A172 (cell line): ENCODE measurements around the gene MAGI1. TPM values are rescaled to one million over a fixed set of nuclear protein-coding genes. Genes with fewer than 3 reads are reported as not detected.
"Not testable (repeated sequence)": the region's sequence is repeated elsewhere in the genome, so short reads cannot be mapped to it uniquely, and the experiment has no call there.

Source experiments
- DNase-seq: peaks from one replicate; pipeline ENCODE4 v3.0.0-alpha.2; 2015; ENCODE audit warnings: low spot score
- total RNA-seq: library from RNA; depleted of rRNA; stranded (reverse); fragments of >200 nt; shearing (Covaris generic); gene quantifications from 2 replicates; pipeline ENCODE4 v1.2.3, GENCODE V29; 2014

The MAGI1 gene
- total RNA-seq, 1 experiment from 2014 or later = 4.7 TPM

- DNase-seq = not testable (repeated sequence)
Observed at GRCh38 chr3:65565744-65566143, 473.0 kb downstream of the MAGI1 start.

- DNase-seq = no peak
Observed at GRCh38 chr3:65564483-65564882, 474.2 kb downstream of the MAGI1 start.

DNA sequence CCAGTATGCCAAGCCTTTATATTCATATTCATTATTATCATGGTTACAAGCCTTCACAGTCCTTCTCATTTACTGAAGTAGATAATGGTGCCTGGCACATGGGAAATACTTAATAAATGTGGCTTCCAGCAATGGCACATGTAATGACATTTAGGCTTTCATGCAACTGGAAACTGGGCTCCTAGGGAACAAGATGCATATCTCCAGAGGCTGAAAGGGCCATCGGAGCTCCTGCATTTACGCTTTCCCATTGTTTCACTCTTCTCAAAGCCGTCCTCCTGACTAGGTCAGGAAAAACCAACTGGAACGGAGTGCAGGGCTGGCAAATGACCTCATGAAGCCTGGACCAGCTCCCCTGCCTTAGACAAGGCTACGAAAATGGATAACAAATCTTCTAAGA lies 474.9 kb downstream of the MAGI1 start:
- no peak for DNase-seq

GRCh38 chr3:65562447-65562846 lies 476.3 kb downstream of the MAGI1 start:
- no peak for DNase-seq

- DNase-seq = no peak
Observed at GRCh38 chr3:65561617-65562016, 477.1 kb downstream of the MAGI1 start.

DNA sequence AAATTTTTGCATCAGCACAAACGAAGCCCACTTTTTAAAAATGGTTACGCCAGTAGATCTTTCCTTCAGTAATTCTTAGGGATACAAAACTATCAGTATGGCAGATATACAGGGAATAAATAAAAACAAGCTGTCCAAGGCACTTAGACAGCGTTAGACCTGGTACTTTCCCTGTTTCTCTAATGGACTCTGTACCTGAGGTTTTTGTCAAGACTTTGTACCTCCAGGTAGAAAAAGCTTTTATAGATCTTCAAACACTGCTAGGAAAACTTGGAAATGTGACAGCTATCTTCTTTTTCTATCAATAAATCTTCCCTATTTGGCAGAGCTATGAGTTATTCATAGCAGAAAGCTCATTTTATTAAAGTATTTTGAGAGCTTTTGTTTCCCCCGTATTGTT lies 477.8 kb downstream of the MAGI1 start:
- no peak for DNase-seq

- no peak for DNase-seq
Observed at GRCh38 chr3:65560133-65560532, 478.6 kb downstream of the MAGI1 start.

DNA sequence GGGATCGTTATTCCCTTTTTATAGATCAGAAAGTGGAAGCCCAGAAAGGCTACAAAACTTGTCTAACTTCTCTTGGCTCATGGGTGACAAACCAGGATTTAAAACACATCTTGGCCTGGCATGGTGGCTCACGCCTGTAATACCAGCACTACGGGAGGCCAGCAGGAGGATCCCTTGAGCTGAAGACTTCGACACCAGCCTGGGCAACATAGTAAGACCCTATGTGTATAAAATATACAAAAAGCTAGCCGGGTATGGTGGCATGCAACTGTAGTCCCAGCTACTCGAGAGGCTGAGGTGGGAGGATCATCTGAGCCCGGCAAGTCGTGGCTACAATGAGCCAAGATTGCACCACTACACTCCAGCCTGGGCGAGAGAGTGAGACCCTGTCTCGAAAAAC lies 479.1 kb downstream of the MAGI1 start:
- no peak for DNase-seq

DNA sequence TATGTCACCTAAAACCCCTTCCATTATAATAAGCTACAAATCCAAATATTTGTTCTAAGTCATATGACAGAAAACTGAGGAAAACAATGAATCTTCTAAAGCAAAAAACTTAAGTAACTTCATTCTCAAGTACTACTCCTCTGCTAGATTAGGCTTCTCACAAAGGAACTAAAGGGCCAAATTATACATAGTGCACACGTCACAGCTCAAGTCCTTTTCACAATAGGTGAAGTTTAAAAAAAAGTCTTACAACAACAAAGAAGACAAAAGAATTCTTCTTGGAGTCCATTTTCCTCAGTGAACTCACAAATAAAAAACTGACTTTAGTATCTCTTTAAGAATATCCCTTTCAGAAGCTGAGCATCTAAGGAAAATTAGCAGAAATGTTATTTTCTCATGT lies 479.9 kb downstream of the MAGI1 start:
- DNase-seq = no peak

DNA sequence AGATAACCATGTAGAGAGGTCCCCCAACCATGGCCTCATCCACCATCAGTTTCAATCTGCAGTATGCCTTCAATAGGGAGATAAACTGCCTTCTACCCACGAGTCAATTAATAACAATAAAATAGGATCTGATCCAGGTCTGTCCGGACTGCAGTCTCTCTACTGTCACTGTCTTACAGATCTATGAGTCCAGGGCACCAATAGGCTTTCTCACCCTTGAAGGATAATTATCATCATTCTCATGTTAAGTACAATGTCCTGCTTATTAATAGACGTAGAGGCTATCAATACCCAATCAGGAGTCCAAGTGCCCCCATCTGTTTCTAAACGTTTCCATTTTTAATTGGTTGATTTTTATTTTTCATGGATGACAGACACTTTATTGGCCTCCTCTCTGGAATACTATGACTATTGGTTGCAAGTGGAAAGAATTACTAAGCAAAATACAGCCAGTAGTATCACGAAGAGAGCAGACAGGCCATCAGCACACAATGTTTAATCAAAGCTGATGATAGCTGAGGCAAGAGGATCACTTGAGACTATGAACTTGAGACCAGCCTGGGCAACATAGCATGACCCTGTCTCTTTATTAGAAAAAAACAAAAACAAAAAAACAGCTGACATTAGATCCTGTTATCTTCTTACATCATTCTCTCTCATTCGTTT lies 480.7 kb downstream of the MAGI1 start:
- DNase-seq = no peak

DNA sequence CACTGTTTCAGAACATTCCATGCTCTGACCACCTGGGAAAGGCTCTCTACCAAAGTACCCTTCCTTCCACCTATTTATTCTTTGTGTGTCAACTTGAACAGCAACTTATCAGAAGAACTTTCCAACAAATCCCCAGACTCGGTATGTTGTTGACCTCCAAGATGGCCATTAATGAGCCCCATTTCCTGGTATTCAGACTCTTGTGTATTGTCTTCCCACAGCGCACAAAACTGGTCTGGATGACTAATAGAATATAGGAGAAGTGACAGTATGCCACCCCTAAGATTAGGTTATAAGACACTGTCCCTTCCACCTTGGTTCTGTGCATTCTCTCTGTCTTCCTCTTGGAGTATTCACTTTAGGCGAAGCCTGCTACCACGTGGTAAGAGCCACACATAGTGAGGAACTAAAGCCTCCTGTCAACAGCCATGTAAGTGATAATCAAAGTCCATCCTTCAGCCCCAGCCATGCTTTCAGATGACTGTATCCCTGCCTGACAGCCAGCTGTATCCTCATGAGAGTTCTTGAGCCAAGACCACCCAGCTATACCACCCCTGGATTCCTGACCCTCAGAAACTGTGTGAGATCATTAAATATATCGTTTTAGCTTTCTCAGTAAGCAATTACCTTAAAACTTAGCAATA lies 481.7 kb downstream of the MAGI1 start:
- no peak for DNase-seq

- DNase-seq = no peak
Observed at GRCh38 chr3:65552434-65552833, 486.3 kb downstream of the MAGI1 start.

GRCh38 chr3:65551945-65552344 lies 486.8 kb downstream of the MAGI1 start:
- DNase-seq = no peak

DNA sequence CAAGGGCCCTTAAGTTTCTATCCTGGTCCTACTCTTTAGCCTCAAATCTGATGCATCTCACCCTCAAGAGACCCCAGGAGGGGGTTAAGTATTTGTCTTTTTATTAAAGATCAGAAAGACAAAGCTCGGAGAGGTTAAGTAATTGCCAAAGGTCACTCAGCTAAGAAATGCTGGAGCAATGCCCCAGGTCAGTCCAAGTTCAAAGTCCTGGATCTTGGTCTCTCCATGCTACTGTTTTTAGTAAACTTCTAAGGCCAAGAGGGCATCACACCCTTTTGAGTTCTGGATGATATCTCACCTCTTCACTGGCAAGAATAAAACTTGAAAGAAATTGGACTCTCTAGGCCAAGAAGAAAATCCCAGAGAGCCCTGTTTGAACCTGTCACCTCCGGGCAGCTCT lies 488.6 kb downstream of the MAGI1 start:
- DNase-seq = no peak

DNA sequence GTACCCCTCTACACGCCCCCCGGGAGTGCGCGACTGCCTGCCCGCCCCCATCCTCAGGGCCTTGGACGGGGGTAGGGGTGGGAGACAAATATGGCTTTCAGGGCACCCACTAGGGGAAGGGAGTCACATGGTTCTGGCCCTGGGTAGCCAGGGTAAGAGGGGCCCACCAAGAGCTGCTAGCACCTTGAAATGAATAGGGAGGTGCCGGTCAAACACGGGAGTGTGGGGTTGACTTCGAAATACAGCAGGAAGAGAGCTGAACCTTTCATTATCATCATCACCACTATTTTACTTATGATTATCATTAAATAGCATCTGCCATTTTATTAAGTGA lies 489.1 kb downstream of the MAGI1 start:
- DNase-seq = no peak

DNA sequence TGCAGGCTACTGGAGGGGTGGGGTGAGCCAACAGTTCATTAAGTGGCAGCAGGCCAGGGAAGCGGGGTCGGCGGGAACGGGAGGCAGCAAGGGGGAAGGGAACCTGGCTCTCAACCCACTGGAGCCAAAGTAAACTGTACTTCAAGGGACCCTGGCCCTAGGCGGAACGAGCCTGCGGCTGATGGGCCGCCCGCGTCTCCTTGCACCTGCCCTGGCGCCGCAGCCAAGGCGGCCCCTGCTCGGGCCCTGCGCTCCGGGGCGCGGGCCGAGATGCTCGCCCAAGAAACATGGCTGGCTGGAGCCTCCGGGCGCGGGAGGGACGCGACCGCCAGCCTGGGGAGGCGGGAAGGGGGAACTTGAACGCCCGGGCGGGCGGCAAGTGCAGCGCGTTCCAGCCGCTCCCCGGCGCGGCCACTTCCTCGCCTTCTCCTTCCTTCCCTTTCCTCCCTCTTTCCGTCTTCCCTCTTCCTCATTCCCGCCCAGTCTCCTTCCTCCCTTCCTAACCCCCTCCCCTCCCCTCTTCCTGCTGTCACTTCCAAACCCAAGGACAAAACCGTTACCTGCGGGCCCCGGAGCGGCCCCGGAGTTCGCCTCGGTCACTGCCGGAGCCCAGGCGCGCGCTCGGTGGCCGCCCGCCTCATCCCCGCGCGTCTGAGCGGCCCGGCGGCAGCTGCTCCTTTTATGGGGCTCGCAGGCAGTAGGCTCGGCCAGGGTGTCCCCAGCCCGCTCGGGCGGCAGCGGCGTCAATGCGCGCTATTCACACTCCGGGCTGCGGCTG lies 489.7 kb downstream of the MAGI1 start:
- no peak for DNase-seq

GRCh38 chr3:65545429-65545828 lies 493.3 kb downstream of the MAGI1 start:
- peak; percentile 1 for DNase-seq

GRCh38 chr3:65543391-65543790 lies 495.3 kb downstream of the MAGI1 start:
- not testable (repeated sequence) for DNase-seq

GRCh38 chr3:65540666-65541065 lies 498.1 kb downstream of the MAGI1 start:
- DNase-seq = no peak

- DNase-seq = no peak
Observed at GRCh38 chr3:65539616-65540015, 499.1 kb downstream of the MAGI1 start.

GRCh38 chr3:65538101-65538500 lies 500.6 kb downstream of the MAGI1 start:
- no peak for DNase-seq

- no peak for DNase-seq
Observed at GRCh38 chr3:65537109-65537508, 501.6 kb downstream of the MAGI1 start.

- no peak for DNase-seq
Observed at GRCh38 chr3:65535260-65535659, 503.5 kb downstream of the MAGI1 start.
